ENCODE results near the gene RACGAP1.

RACGAP1 gene, protein sequence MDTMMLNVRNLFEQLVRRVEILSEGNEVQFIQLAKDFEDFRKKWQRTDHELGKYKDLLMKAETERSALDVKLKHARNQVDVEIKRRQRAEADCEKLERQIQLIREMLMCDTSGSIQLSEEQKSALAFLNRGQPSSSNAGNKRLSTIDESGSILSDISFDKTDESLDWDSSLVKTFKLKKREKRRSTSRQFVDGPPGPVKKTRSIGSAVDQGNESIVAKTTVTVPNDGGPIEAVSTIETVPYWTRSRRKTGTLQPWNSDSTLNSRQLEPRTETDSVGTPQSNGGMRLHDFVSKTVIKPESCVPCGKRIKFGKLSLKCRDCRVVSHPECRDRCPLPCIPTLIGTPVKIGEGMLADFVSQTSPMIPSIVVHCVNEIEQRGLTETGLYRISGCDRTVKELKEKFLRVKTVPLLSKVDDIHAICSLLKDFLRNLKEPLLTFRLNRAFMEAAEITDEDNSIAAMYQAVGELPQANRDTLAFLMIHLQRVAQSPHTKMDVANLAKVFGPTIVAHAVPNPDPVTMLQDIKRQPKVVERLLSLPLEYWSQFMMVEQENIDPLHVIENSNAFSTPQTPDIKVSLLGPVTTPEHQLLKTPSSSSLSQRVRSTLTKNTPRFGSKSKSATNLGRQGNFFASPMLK

GRCh38 chr12:50025187-50026059 lies at the start of gene RACGAP1:
Gene RACGAP1 (minus strand): TSS chr12:50025494. CDS start chr12:50016715, 8,779 bp downstream.
- in situ Hi-C loops (cut with HindIII; ENCODE audit: low sequenced_read_pairs) = no loop called here

DNA sequence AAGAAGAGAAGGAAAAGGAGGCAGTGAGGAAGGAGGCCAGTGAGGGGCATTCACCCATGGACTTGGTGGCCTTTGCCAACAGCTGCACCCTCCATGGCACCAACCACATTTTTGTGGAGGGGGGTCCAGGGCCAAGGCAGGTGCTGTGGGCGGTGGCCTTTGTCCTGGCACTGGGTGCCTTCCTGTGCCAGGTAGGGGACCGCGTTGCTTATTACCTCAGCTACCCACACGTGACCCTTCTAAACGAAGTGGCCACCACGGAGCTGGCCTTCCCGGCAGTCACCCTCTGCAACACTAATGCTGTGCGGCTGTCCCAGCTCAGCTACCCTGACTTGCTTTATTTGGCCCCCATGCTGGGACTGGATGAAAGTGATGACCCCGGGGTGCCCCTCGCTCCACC lies 48.4 kb upstream of the RACGAP1 start:
- in situ Hi-C loops (cut with HindIII; ENCODE audit: low sequenced_read_pairs) = no loop called here

DNA sequence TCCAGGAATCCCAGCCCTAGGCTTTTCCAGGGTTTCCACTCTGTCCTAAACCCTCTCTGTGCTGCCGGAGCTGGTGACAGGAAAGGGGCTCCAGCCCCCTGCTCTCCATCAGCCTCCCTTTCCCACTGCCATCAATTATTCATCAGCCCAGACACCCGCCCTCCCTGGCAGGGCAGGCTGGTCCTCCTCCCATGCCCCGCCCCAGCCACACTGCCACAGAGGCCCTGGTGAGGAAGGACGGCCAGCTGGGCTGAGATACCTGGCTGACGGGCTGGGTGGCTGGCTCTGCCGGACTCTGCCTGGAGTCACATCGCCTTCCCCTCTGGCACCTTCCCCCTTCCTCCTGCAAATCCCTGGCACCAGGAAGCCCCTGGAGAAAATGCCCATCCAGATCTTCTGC lies 47.9 kb upstream of the RACGAP1 start:
- in situ Hi-C loops (cut with HindIII; ENCODE audit: low sequenced_read_pairs) = no loop called here

GRCh38 chr12:50072198-50072907 lies 47.1 kb upstream of the RACGAP1 start:
- in situ Hi-C loops (cut with HindIII; ENCODE audit: low sequenced_read_pairs) = no loop called here

DNA sequence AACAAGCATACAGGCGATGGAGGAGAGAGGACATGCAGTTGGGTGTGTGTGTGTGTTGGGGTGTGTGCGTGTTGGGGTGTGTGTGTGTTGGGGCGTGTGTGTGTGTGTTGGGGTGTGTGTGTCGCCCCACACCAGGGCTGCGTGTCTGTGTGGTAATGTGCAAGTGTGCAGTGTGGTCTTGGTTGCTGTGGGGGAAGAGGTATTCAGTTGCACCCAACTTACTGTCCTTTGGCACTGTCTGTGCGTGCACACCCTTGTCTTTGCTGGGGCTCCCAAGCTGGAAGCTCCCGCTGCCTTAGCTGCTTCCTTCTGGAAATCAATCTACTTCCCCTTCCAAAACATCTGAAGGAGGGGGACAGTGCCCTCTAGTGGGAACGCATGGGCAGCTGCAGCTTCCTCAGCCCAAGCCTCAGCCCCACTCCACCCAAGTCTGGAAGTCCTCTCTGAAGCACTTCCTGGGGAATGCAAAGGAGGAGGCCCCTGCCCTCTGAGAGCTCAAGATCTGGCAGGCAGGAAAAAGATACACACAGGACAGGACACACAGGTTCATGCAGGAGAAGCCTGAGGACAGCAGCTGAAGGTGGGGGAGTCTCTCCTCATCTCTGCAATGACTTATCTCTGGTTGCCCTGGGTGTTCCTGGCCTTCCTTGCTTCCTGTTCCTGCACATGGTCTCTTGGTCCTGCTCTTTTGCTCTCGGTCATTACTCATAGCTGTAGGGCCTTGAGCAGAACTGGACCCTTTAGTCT lies 45.2 kb upstream of the RACGAP1 start:
- in situ Hi-C loops (cut with HindIII; ENCODE audit: low sequenced_read_pairs) = no loop called here

DNA sequence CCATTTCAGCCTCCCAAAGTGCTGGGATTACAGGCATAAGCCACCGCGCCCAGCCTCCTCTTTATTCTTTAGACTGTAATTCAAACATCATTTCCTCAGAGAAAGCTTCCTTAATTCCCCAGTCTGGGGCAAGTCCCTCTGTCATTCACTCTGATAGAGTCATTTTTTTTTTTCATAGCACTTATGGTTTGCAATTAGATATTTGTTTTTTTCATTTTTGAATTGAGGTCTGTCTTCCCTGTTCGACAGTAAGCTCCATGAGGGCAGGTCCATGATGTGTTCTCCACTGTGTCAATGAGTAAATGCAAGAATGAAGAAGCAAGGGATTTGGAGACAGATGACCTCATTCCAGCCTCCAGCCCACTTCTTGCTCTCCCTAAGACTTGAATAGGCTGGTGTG lies 44.2 kb upstream of the RACGAP1 start:
- in situ Hi-C loops (cut with HindIII; ENCODE audit: low sequenced_read_pairs) = loop anchor here (10.0 kb wide), 1 partner anchor 115 kb away; the partner anchor contains the start of gene AQP2

DNA sequence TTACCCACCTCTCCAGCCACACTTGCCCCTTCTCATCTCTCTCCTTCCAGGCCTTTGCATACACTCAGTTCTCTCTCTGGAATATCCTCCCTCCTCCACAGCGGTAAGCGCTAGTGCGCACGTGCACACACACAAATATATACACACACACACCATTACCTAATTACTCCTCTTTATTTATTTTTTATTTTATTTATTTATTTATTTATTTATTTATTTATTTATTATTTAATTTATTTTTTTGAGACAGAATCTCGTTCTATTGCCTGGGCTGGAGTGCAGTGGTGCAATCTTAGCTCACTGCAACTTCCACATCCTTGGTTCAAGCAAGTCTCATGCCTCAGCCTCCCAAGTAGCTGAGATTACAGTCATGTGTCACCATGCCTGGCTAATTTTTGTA lies 43.8 kb upstream of the RACGAP1 start:
- in situ Hi-C loops (cut with HindIII; ENCODE audit: low sequenced_read_pairs) = loop anchor here (10.0 kb wide), 1 partner anchor 114 kb away; the partner anchor contains the start of gene AQP2

DNA sequence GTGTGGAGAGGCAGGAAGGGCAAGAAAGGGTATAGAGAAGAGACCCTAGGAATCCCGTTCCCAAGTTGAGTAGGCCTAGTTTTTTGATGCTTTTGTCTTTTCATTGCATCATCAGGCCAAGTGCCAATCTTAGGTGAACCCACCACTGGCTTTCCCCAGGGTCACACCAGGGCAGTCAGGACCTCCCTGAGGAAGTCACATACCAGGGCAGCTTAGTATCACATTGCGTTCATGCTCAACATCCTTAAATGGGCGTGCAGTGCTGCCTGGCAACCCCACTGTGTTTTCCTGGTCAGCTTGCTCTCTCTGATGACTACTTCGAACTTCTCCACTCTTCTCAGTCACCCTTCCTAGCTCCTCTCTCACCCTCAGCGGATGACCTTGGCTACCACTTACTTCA lies 41.1 kb upstream of the RACGAP1 start:
- in situ Hi-C loops (cut with HindIII; ENCODE audit: low sequenced_read_pairs) = loop anchor here (10.0 kb wide), 1 partner anchor 112 kb away; the partner anchor contains the start of gene AQP2

- in situ Hi-C loops (cut with HindIII; ENCODE audit: low sequenced_read_pairs) = loop anchor here (10.0 kb wide), 1 partner anchor 111 kb away; the partner anchor contains the start of gene AQP2
Measured at GRCh38 chr12:50065726-50066310, 40.5 kb upstream of the RACGAP1 start.

GRCh38 chr12:50062728-50063460 lies 37.6 kb upstream of the RACGAP1 start:
- in situ Hi-C loops (cut with HindIII; ENCODE audit: low sequenced_read_pairs) = loop anchor here (10.0 kb wide), 1 partner anchor 108 kb away; the partner anchor contains the start of gene AQP2

- in situ Hi-C loops (cut with HindIII; ENCODE audit: low sequenced_read_pairs) = loop anchor here (10.0 kb wide), 1 partner anchor 107 kb away; the partner anchor contains the start of gene AQP2
Measured at GRCh38 chr12:50061946-50062686, 36.8 kb upstream of the RACGAP1 start.

- in situ Hi-C loops (cut with HindIII; ENCODE audit: low sequenced_read_pairs) = loop anchor here (10.0 kb wide), 1 partner anchor 106 kb away; the partner anchor contains the start of gene AQP2
Measured at GRCh38 chr12:50061171-50061570, 35.9 kb upstream of the RACGAP1 start.

DNA sequence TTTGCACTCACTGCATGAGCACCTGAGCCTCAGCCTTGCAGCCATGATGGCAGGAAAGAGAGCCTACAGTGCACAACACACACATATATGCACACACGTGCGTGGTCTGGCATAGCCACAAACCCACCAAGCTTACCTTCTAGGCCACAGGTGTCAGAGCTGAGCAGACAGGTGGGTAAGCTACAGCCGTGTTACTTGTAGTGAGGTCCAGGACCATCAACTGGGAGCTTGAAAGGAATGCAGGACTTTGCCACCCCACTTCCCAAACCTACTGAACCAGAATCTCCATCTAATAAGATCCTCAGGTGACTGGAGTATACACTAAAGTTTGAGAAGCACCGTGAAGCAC lies 34.8 kb upstream of the RACGAP1 start:
- in situ Hi-C loops (cut with HindIII; ENCODE audit: low sequenced_read_pairs) = loop anchor here (10.0 kb wide), 1 partner anchor 105 kb away; the partner anchor contains the start of gene AQP2

DNA sequence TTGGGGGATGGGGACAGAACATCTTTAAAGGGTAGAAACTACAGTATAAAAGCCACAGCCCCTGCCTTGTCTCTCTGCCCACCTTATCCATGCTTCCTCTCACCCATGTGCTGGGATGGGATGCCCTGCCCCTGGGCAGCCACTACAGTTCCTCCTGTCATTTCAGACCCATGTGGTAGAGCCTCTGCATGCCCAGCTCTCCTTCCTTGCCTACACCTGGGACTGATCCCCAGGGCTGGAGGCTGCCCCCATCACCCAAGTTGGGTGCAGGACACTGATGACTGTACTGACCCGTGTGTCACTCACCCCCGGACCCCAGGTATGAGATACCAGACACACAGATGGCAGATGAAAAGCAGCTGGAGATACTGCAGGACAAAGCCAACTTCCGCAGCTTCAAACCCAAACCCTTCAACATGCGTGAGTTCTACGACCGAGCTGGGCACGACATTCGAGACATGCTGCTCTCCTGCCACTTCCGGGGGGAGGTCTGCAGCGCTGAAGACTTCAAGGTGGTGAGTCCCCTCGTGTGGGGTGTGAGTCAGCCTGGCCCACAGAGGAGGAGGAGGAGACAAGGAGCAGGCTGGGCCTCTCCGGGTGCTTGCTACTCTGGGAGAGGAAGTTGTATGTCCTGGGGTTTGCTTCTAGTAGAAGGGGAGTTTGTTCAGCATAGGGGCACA lies 34.3 kb upstream of the RACGAP1 start:
- in situ Hi-C loops (cut with HindIII; ENCODE audit: low sequenced_read_pairs) = loop anchor here (10.0 kb wide), 1 partner anchor 105 kb away; the partner anchor contains the start of gene AQP2

DNA sequence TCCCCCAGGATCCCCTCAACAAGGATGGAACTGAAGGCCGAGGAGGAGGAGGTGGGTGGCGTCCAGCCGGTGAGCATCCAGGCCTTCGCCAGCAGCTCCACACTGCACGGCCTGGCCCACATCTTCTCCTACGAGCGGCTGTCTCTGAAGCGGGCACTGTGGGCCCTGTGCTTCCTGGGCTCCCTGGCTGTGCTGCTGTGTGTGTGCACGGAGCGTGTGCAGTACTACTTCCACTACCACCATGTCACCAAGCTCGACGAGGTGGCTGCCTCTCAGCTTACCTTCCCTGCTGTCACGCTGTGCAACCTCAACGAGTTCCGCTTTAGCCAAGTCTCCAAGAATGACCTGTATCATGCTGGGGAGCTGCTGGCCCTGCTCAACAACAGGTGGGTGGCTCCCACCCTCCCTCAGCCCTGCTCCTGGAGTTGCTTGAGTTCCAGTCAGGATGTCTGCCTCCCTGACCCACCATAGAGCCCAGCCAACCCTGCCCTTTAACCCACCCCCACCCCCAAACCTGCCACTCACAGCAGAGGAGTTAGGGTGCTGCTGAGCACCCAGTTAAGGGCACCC lies 33.5 kb upstream of the RACGAP1 start:
- in situ Hi-C loops (cut with HindIII; ENCODE audit: low sequenced_read_pairs) = no loop called here

- in situ Hi-C loops (cut with HindIII; ENCODE audit: low sequenced_read_pairs) = no loop called here
Measured at GRCh38 chr12:50057896-50058670, 32.8 kb upstream of the RACGAP1 start.

Measured in DLD1 (cell line).